ENCODE data around the gene FHAD1. TPM values are rescaled to one million over a fixed set of nuclear protein-coding genes. Genes with fewer than 3 reads are reported as not detected.

The FHAD1 gene
- total and polyA plus RNA-seq, 2 of the 13 experiments (the other 11 are each of a cell fraction or from before 2014, with no cell fraction given) = not detected

DNA sequence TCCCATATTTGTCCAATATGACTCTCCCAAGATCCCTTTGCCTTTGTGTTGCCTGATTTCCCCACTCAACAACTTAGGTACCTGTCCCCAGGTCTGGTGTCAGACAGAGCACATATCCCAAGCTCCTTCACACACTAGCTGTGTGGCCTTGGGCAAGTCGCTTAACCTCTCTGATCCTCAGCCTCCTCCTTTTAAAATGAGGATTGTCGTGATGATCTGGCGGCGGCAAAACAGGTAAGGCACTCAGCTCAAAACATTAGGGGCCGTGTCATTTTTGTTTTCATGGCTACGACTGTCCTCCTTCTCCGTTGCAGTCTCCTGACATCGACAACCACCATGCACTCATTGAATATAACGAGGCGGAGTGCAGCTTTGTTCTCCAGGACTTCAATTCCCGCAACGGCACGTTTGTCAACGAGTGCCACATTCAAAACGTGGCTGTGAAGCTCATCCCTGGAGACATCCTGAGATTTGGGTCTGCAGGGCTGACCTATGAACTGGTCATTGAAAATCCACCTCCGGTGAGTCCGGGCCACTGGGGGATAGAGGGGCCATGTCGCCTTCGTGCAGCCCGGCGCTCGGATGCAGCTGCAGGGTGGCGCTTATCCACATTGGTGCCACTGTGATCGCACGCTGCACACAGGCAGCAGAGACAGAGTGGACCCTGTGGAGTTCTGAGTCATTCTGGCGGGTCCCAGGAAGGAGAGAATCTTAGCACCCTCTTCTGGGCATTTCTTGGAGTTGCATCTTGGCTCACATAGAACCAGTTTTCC lies 25.2 kb downstream of the FHAD1 start (continued):
- TF ChIP-seq, protein P1, sequence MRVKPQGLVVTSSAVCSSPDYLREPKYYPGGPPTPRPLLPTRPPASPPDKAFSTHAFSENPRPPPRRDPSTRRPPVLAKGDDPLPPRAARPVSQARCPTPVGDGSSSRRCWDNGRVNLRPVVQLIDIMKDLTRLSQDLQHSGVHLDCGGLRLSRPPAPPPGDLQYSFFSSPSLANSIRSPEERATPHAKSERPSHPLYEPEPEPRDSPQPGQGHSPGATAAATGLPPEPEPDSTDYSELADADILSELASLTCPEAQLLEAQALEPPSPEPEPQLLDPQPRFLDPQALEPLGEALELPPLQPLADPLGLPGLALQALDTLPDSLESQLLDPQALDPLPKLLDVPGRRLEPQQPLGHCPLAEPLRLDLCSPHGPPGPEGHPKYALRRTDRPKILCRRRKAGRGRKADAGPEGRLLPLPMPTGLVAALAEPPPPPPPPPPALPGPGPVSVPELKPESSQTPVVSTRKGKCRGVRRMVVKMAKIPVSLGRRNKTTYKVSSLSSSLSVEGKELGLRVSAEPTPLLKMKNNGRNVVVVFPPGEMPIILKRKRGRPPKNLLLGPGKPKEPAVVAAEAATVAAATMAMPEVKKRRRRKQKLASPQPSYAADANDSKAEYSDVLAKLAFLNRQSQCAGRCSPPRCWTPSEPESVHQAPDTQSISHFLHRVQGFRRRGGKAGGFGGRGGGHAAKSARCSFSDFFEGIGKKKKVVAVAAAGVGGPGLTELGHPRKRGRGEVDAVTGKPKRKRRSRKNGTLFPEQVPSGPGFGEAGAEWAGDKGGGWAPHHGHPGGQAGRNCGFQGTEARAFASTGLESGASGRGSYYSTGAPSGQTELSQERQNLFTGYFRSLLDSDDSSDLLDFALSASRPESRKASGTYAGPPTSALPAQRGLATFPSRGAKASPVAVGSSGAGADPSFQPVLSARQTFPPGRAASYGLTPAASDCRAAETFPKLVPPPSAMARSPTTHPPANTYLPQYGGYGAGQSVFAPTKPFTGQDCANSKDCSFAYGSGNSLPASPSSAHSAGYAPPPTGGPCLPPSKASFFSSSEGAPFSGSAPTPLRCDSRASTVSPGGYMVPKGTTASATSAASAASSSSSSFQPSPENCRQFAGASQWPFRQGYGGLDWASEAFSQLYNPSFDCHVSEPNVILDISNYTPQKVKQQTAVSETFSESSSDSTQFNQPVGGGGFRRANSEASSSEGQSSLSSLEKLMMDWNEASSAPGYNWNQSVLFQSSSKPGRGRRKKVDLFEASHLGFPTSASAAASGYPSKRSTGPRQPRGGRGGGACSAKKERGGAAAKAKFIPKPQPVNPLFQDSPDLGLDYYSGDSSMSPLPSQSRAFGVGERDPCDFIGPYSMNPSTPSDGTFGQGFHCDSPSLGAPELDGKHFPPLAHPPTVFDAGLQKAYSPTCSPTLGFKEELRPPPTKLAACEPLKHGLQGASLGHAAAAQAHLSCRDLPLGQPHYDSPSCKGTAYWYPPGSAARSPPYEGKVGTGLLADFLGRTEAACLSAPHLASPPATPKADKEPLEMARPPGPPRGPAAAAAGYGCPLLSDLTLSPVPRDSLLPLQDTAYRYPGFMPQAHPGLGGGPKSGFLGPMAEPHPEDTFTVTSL (CRISPR knock-in tag; IDR thresholded peaks at IDR 0.05; ENCODE audit: borderline replicate concordance) = no peak
- TF ChIP-seq, protein P2, sequence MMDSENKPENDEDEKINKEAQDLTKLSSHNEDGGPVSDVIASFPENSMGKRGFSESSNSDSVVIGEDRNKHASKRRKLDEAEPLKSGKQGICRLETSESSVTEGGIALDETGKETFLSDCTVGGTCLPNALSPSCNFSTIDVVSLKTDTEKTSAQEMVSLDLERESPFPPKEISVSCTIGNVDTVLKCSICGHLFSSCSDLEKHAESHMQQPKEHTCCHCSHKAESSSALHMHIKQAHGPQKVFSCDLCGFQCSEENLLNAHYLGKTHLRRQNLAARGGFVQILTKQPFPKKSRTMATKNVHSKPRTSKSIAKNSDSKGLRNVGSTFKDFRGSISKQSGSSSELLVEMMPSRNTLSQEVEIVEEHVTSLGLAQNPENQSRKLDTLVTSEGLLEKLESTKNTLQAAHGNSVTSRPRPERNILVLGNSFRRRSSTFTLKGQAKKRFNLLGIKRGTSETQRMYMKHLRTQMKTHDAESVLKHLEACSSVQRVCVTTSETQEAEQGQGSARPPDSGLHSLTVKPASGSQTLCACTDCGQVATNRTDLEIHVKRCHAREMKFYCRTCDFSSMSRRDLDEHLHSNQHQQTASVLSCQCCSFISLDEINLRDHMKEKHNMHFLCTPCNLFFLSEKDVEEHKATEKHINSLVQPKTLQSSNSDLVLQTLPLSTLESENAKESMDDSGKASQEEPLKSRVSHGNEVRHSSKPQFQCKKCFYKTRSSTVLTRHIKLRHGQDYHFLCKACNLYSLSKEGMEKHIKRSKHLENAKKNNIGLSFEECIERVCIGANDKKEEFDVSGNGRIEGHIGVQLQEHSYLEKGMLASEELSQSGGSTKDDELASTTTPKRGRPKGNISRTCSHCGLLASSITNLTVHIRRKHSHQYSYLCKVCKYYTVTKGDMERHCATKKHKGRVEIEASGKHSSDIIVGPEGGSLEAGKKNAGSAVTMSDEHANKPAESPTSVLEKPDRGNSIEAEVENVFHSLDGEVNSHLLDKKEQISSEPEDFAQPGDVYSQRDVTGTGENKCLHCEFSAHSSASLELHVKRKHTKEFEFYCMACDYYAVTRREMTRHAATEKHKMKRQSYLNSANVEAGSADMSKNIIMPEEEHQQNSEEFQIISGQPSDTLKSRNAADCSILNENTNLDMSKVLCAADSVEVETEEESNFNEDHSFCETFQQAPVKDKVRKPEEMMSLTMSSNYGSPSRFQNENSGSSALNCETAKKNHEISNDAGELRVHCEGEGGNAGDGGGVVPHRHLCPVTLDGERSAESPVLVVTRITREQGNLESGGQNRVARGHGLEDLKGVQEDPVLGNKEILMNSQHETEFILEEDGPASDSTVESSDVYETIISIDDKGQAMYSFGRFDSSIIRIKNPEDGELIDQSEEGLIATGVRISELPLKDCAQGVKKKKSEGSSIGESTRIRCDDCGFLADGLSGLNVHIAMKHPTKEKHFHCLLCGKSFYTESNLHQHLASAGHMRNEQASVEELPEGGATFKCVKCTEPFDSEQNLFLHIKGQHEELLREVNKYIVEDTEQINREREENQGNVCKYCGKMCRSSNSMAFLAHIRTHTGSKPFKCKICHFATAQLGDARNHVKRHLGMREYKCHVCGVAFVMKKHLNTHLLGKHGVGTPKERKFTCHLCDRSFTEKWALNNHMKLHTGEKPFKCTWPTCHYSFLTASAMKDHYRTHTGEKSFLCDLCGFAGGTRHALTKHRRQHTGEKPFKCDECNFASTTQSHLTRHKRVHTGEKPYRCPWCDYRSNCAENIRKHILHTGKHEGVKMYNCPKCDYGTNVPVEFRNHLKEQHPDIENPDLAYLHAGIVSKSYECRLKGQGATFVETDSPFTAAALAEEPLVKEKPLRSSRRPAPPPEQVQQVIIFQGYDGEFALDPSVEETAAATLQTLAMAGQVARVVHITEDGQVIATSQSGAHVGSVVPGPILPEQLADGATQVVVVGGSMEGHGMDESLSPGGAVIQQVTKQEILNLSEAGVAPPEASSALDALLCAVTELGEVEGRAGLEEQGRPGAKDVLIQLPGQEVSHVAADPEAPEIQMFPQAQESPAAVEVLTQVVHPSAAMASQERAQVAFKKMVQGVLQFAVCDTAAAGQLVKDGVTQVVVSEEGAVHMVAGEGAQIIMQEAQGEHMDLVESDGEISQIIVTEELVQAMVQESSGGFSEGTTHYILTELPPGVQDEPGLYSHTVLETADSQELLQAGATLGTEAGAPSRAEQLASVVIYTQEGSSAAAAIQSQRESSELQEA (CRISPR knock-in tag; IDR thresholded peaks at IDR 0.05; ENCODE audit: not compliant biosample characterization) = peak; percentile 49
- TF ChIP-seq ZSCAN12 (CRISPR knock-in tag; IDR thresholded peaks at IDR 0.05) (no peak), LCORL (IDR thresholded peaks at IDR 0.05) (no peak), LCORL (CRISPR knock-in tag; IDR thresholded peaks at IDR 0.05) (0 out of 2 replicates have a peak, but pooled peaks have one; percentile 34), ZNF839 (CRISPR knock-in tag; IDR thresholded peaks at IDR 0.05; ENCODE audit: borderline replicate concordance) (0 out of 2 replicates have a peak, but pooled peaks have one; percentile 28), STAG1 (CRISPR knock-in tag; IDR thresholded peaks at IDR 0.05) (peak; percentile 98), PHF8 (CRISPR knock-in tag; IDR thresholded peaks at IDR 0.05) (no peak), RFX1 (IDR thresholded peaks at IDR 0.05) (no peak), BRCA1 (CRISPR knock-in tag; IDR thresholded peaks at IDR 0.05) (no peak), NKX3-1 (CRISPR knock-in tag; IDR thresholded peaks at IDR 0.05) (no peak), ZNF124 (CRISPR knock-in tag; IDR thresholded peaks at IDR 0.05) (peak; percentile 60; the same call in 1 of the 2 replicates), NFIB (CRISPR knock-in tag; IDR thresholded peaks at IDR 0.05; ENCODE audit: borderline replicate concordance) (no peak), NFKBIZ (CRISPR knock-in tag; IDR thresholded peaks at IDR 0.05) (no peak), NCOA5 (CRISPR knock-in tag; IDR thresholded peaks at IDR 0.05) (no peak)

All from HepG2 (cell line).